ENCODE measurements around the gene EFCAB6. TPM values are rescaled to one million over a fixed set of nuclear protein-coding genes. Genes with fewer than 3 reads are reported as not detected.

EFCAB6 gene
- total RNA-seq, 1 donor from 2014 or later = 3.6 TPM

DNA sequence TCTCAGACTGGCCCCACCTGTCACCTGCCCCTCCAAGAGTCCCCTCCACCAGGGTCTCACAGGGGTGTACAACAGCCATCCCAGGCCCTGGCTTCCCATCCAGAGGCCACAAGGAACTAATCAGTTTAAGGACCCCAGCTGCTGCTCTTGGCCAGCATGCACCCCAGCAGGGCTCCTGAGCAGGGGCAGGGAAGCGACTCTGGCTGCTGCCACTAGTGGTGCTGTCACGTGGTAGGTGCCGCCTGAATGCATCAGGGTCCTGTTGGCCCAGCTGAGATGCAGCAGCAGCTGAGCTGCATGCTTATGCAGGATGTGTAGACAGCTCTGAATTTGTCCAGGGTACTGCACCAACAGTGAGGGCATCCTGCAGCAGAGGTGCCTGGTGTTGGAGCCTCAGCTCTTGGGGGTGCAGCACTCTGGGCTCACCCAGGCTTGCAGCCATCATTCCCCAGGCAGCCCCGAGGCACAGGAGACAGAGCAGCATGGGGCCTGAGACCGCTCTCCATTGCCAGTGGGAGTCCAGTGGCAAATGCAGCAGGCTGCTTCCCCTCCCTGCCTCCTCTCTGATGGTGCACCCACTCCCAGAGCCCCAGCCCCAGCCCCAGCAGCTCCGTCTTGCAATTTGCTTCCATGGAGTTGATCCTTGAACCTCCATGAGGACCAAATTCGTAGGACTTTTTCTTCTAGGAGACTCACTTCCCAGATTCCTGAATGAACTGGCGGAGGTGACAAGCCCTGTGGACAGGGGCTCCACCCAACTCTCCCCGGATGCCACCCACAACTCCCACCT, 301.6 kb downstream of the EFCAB6 start:
- H3K4me3 ChIP-seq = no peak overlapping the region
- no peak for DNase-seq
- no peaks in the 10 kb centered on the region for H3K9me3 ChIP-seq
- TF ChIP-seq, protein P1, sequence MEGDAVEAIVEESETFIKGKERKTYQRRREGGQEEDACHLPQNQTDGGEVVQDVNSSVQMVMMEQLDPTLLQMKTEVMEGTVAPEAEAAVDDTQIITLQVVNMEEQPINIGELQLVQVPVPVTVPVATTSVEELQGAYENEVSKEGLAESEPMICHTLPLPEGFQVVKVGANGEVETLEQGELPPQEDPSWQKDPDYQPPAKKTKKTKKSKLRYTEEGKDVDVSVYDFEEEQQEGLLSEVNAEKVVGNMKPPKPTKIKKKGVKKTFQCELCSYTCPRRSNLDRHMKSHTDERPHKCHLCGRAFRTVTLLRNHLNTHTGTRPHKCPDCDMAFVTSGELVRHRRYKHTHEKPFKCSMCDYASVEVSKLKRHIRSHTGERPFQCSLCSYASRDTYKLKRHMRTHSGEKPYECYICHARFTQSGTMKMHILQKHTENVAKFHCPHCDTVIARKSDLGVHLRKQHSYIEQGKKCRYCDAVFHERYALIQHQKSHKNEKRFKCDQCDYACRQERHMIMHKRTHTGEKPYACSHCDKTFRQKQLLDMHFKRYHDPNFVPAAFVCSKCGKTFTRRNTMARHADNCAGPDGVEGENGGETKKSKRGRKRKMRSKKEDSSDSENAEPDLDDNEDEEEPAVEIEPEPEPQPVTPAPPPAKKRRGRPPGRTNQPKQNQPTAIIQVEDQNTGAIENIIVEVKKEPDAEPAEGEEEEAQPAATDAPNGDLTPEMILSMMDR (IDR thresholded peaks at IDR 0.05) = no peak
- no peaks in the 10 kb centered on the region for H3K4me1 ChIP-seq
- no peaks in the 10 kb centered on the region for H3K36me3 ChIP-seq
- no peak overlapping the region for H3K27ac ChIP-seq
- no peak for ATAC-seq
- intact Hi-C loops (cut with DNase I) = no loop called here
- no peaks in the 10 kb centered on the region for H3K27me3 ChIP-seq

DNA sequence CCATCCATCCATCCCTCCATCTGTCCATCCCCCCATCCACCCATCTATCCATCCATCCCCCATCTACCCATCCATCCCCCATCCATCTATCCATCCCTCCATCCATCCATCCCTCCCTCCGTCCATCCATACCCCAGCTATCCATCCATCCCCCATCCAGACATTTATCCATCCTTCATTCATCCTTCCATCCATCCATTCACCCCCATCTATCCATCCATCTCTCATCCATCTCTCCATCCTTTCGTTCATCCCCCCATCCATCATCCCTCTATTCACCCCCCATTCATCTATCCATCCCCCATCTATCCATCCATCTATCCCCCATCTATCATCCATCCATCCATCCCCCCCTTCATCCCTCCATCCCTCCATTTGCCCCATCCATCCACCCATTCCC, 302.8 kb downstream of the EFCAB6 start:
- no peaks in the 10 kb centered on the region for H3K27me3 ChIP-seq
- intact Hi-C loops (cut with DNase I) = no loop called here
- TF ChIP-seq, protein P1 (IDR thresholded peaks at IDR 0.05) = no peak
- H3K4me3 ChIP-seq = no peak overlapping the region
- no peak for ATAC-seq
- no peaks in the 10 kb centered on the region for H3K9me3 ChIP-seq
- no peak overlapping the region for H3K27ac ChIP-seq
- DNase-seq = no peak
- H3K4me1 ChIP-seq = no peaks in the 10 kb centered on the region
- H3K36me3 ChIP-seq = no peaks in the 10 kb centered on the region

- ATAC-seq (no peak), DNase-seq (no peak)
- Histone ChIP-seq H3K27me3 (no peaks in the 10 kb centered on the region), H3K36me3 (no peaks in the 10 kb centered on the region), H3K4me3 (no peak overlapping the region), H3K9me3 (no peaks in the 10 kb centered on the region), H3K27ac (no peak overlapping the region), H3K4me1 (no peaks in the 10 kb centered on the region)
- intact Hi-C loops (cut with DNase I) = no loop called here
- TF ChIP-seq, protein P1 (IDR thresholded peaks at IDR 0.05) = no peak
These were observed 303.6 kb downstream of the EFCAB6 start for GRCh38 chr22:43508489-43508888.

DNA sequence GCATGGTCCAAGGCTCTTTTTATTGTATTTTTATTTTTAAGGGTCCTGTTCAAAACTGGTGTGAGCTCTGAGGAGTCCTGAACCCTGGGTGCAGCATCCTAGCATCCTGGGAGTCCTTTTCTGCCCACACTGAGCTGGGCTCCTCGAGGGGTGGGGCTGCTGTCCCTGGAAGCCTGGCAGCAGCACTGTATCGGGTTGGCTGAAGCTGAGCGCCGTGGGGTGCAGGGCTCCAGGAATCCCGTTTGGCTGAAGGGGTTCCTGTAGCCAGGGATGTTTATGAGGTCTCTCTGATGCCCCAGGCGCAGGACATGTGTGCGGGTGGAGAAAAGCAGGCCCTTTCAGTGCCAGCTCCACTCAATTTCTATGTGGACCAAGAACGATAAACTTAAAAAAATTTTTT, 304.9 kb downstream of the EFCAB6 start:
- ATAC-seq = no peak
- Histone ChIP-seq H3K9me3 (no peaks in the 10 kb centered on the region), H3K27ac (no peak overlapping the region), H3K27me3 (no peaks in the 10 kb centered on the region), H3K4me3 (no peak overlapping the region), H3K36me3 (no peaks in the 10 kb centered on the region), H3K4me1 (no peaks in the 10 kb centered on the region)
- DNase-seq = no peak
- TF ChIP-seq, protein P1 (IDR thresholded peaks at IDR 0.05) = no peak
- intact Hi-C loops (cut with DNase I) = no loop called here

GRCh38 chr22:43506487-43506886, 305.6 kb downstream of the EFCAB6 start:
- Histone ChIP-seq H3K4me3 (no peak overlapping the region), H3K4me1 (no peaks in the 10 kb centered on the region), H3K36me3 (no peaks in the 10 kb centered on the region), H3K27me3 (no peaks in the 10 kb centered on the region), H3K27ac (no peak overlapping the region), H3K9me3 (no peaks in the 10 kb centered on the region)
- intact Hi-C loops (cut with DNase I) = no loop called here
- DNase-seq (no peak), ATAC-seq (no peak)
- TF ChIP-seq, protein P1 (IDR thresholded peaks at IDR 0.05) = no peak

Measured in upper lobe of right lung (tissue), 1 donor.